ENCODE results near the gene SH3BP4. TPM values are rescaled to one million over a fixed set of nuclear protein-coding genes. Genes with fewer than 3 reads are reported as not detected.

Gene SH3BP4
- total and polyA plus RNA-seq, 2 experiments from 2014 or later = 59.3 to 100 TPM

DNA sequence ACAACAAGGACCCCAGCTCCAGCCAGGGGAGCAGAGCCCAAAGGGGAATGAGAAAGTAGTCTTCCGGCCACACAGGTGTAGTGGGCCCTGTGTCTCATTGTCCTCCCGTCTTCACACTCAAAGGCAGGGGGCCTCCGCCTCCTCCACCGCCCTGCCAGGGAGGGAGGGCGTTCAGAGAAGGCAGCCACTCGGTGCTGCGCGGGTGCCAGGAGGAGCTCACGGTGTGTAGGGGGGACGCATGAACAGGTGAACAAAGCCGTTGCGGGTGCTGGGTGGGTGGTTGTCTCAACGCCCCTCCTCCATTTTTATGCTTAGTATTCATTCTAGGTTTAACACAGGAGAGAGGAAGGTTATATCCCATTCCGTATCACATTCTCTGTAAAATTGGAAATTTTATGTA lies 36.7 kb downstream of the SH3BP4 start:
- Histone ChIP-seq H3K4me2 (ENCODE audit: unreplicated experiment) (no peak overlapping the region), H3K9me2 (ENCODE audit: insufficient read depth) (no peaks in the 10 kb centered on the region), H3K27ac (no peak overlapping the region), H3K9me3 (ENCODE audit: low read depth) (no peaks in the 10 kb centered on the region), H3K4me3 (no peak overlapping the region), H2AFZ (no peak overlapping the region), H3K4me1 (ENCODE audit: insufficient read depth) (peaks cover 30% of the 10 kb centered on the region), H3F3A (ENCODE audit: insufficient read depth) (peaks cover 55% of the 10 kb centered on the region), H4K20me1 (ENCODE audit: insufficient read depth) (peaks cover 8% of the 10 kb centered on the region; the same call in 1 of the 2 replicates), H3K36me3 (ENCODE audit: low read depth) (0 out of 2 replicates have a peak, but pooled peaks cover 6% of the 10 kb centered on the region), H3K27me3 (replicated peaks; ENCODE audit: insufficient read depth) (no peaks in the 10 kb centered on the region), H3K9ac (no peak overlapping the region), H3K79me2 (ENCODE audit: insufficient read depth) (peaks cover 100% of the 10 kb centered on the region)
- WGBS, 2 experiments (ENCODE audit: low coverage in 1 of 2, low lambda C conversion rate in 2 of 2, missing lambda C conversion rate in 2 of 2) = 97% methylated on average over 14 of the region's 14 CpGs
- no peak for DNase-seq
- no peak for TF ChIP-seq EZH2phosphoT487 (IDR thresholded peaks at IDR 0.05; ENCODE audit: insufficient read depth, low read depth)
- TF ChIP-seq EZH2 (IDR thresholded peaks at IDR 0.05; ENCODE audit: insufficient read depth, poor library complexity, severe bottlenecking) = no peak
- in situ Hi-C loops (cut with MboI) = no loop called here

DNA sequence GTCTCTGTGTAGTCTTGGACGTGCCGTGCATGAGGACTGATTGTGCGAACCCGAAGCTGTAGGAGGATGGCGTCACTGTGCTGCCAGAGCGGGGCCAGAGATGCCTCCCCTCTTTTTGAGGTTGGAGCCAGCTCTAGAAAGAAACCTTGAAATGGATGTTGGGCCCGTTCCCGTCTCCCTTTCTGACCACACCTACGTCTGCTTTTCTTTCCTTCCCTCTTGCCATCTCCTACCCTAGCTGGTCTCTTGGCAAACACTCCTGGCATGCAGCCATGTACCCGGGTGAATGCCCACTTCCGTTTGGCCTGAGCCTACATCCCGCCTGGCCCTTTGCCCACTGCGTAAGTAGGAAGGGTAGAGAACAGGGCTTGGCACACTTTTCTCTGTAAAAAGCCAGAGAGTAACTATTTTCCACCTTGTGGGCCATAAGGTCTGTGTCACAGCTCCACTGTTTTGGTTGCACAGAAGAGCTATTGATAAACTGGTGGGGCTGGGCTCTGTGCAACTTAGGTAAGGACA lies 37.4 kb downstream of the SH3BP4 start:
- 84 to 86% methylated on average over 13 of the region's 13 CpGs for WGBS, 2 experiments (ENCODE audit: low coverage in 1 of 2, low lambda C conversion rate in 2 of 2, missing lambda C conversion rate in 2 of 2)
- Histone ChIP-seq H3K4me2 (ENCODE audit: unreplicated experiment) (no peak overlapping the region), H3K36me3 (ENCODE audit: low read depth) (peaks cover 6% of the 10 kb centered on the region; the same call in 1 of the 2 replicates), H3K9ac (no peak overlapping the region), H4K20me1 (ENCODE audit: insufficient read depth) (peaks cover 11% of the 10 kb centered on the region; the same call in 1 of the 2 replicates), H3K4me1 (ENCODE audit: insufficient read depth) (peaks cover 23% of the 10 kb centered on the region), H3K9me2 (ENCODE audit: insufficient read depth) (no peaks in the 10 kb centered on the region), H3K79me2 (ENCODE audit: insufficient read depth) (peaks cover 100% of the 10 kb centered on the region), H3K9me3 (ENCODE audit: low read depth) (no peaks in the 10 kb centered on the region), H2AFZ (no peak overlapping the region), H3K27me3 (replicated peaks; ENCODE audit: insufficient read depth) (no peaks in the 10 kb centered on the region), H3F3A (ENCODE audit: insufficient read depth) (peaks cover 50% of the 10 kb centered on the region), H3K27ac (no peak overlapping the region), H3K4me3 (no peak overlapping the region)
- TF ChIP-seq EZH2 (IDR thresholded peaks at IDR 0.05; ENCODE audit: insufficient read depth, poor library complexity, severe bottlenecking) = no peak
- TF ChIP-seq EZH2phosphoT487 (IDR thresholded peaks at IDR 0.05; ENCODE audit: insufficient read depth, low read depth) = no peak
- no peak for DNase-seq
- in situ Hi-C loops (cut with MboI) = no loop called here

DNA sequence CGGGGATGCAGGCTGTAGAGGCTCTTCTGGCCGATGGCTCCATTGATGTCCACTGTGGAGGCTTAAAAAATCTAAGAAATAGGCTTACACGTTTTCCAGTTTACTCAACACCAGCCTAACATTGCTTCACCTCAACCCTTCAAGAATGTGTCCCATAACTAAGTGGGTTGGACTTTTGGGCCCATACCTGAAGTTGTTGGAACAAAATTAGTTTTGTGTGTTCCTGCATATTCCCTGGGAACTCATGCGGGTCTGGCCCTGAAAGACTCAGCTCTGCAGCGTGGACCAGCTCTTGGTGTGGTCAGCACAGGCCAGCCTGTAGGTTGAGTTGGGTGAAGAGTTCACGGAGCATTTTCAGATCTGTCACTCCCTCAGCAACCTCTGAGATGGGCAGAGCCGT lies 38.5 kb downstream of the SH3BP4 start:
- Histone ChIP-seq H3K27me3 (replicated peaks; ENCODE audit: insufficient read depth) (no peaks in the 10 kb centered on the region), H3F3A (ENCODE audit: insufficient read depth) (peaks cover 40% of the 10 kb centered on the region), H4K20me1 (ENCODE audit: insufficient read depth) (peaks cover 11% of the 10 kb centered on the region; the same call in 1 of the 2 replicates), H3K4me2 (ENCODE audit: unreplicated experiment) (no peak overlapping the region), H3K4me1 (ENCODE audit: insufficient read depth) (peaks cover 14% of the 10 kb centered on the region), H3K27ac (no peak overlapping the region), H3K9me2 (ENCODE audit: insufficient read depth) (no peaks in the 10 kb centered on the region), H3K79me2 (ENCODE audit: insufficient read depth) (peaks cover 100% of the 10 kb centered on the region), H3K36me3 (ENCODE audit: low read depth) (peaks cover 6% of the 10 kb centered on the region; the same call in 1 of the 2 replicates), H2AFZ (no peak overlapping the region), H3K9ac (no peak overlapping the region), H3K9me3 (ENCODE audit: low read depth) (no peaks in the 10 kb centered on the region), H3K4me3 (no peak overlapping the region)
- TF ChIP-seq EZH2 (IDR thresholded peaks at IDR 0.05; ENCODE audit: insufficient read depth, poor library complexity, severe bottlenecking) (no peak), EZH2phosphoT487 (IDR thresholded peaks at IDR 0.05; ENCODE audit: insufficient read depth, low read depth) (no peak)
- 88 to 89% methylated on average over 7 of the region's 7 CpGs for WGBS, 2 experiments (ENCODE audit: low coverage in 1 of 2, low lambda C conversion rate in 2 of 2, missing lambda C conversion rate in 2 of 2)
- no peak for DNase-seq
- in situ Hi-C loops (cut with MboI) = no loop called here

DNA sequence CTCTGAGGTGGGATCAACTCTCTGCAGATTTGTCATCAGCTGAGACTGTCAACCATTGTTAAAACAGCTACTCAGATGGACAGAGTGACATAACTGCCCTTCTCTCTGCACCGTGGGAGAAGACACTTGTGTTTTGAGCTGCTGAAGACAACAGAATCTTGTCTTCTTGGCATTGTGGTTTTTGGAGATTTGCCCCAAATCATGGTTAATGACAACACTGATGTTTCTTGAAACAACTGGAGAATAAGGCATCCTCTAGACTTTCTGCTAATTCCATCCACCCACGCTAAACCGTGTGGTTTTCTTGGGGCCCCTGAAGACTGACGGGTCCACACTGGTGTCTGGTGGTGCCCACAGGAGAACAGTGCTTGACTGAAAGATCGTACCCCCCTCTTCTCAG lies 39.5 kb downstream of the SH3BP4 start:
- no peak overlapping the region for H3K27ac ChIP-seq
- peaks cover 32% of the 10 kb centered on the region for H3F3A ChIP-seq (ENCODE audit: insufficient read depth)
- 31 to 37% methylated on average over 5 of the region's 5 CpGs for WGBS, 2 experiments (ENCODE audit: low coverage in 1 of 2, low lambda C conversion rate in 2 of 2, missing lambda C conversion rate in 2 of 2)
- no peak overlapping the region for H3K4me2 ChIP-seq (ENCODE audit: unreplicated experiment)
- H3K4me1 ChIP-seq (ENCODE audit: insufficient read depth) = peaks cover 19% of the 10 kb centered on the region
- no peak for TF ChIP-seq EZH2phosphoT487 (IDR thresholded peaks at IDR 0.05; ENCODE audit: insufficient read depth, low read depth)
- TF ChIP-seq EZH2 (IDR thresholded peaks at IDR 0.05; ENCODE audit: insufficient read depth, poor library complexity, severe bottlenecking) = no peak
- peaks cover 11% of the 10 kb centered on the region; the same call in 1 of the 2 replicates for H4K20me1 ChIP-seq (ENCODE audit: insufficient read depth)
- H3K9me3 ChIP-seq (ENCODE audit: low read depth) = no peaks in the 10 kb centered on the region
- no peak overlapping the region for H2AFZ ChIP-seq
- in situ Hi-C loops (cut with MboI) = no loop called here
- peak; percentile 37 for DNase-seq
- H3K9ac ChIP-seq = no peak overlapping the region
- H3K36me3 ChIP-seq (ENCODE audit: low read depth) = peaks cover 9% of the 10 kb centered on the region; the same call in 1 of the 2 replicates
- H3K79me2 ChIP-seq (ENCODE audit: insufficient read depth) = peaks cover 100% of the 10 kb centered on the region
- no peaks in the 10 kb centered on the region for H3K27me3 ChIP-seq (replicated peaks; ENCODE audit: insufficient read depth)
- H3K4me3 ChIP-seq = no peak overlapping the region
- H3K9me2 ChIP-seq (ENCODE audit: insufficient read depth) = no peaks in the 10 kb centered on the region

Data from GM23248 (cell line).